CD4-positive, alpha-beta T cell treated with Interleukin-15 for 4 hours (primary cell): ENCODE measurements around the gene GAB1.
"Not testable (repeated sequence)": the region's sequence is repeated elsewhere in the genome, so short reads cannot be mapped to it uniquely, and the experiment has no call there.

Experiments
- DNase-seq: peaks from one replicate; pipeline ENCODE4 v3.0.0-alpha.2; 2020; ENCODE audit warnings: low spot score

GAB1 gene

DNA sequence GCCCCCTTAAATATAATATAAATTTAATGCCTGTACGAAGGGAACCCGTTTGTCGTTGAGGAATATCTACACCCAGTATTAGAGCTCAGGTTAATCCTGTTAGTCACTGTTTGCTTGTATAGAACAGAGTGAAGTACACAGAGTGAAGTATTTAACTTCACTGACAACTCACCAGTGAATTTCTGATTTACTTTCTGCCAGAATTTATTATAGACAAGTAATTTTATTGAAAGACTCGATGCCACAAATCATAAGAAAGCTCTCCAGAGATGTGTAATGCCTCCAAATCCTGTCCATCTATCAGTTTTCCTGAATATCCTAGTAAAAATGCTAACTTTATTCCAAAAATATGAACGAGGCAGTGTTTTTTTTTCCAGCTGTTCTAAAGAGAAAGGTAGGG, 1.6 kb downstream of the GAB1 start:
- no peak for DNase-seq

DNA sequence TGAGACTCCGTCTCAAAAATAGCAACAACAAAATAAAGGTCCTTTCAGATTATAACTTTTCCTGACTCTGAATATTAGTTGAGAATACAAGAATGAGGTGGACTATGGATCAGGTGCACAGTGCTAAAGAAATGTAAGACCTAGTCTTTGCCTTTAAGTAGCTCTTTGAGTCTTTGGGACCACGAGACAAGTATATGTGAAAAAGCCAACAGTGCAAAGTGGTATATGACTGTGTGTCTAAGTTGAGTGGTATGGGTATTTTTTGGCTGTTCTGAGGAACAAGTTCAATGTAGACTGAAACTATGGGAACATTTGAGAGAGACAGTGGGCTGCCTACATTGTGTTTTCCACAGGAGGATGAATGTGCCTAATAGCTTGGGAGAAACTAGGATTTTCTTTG, 2.8 kb downstream of the GAB1 start:
- DNase-seq, result no peak

DNA sequence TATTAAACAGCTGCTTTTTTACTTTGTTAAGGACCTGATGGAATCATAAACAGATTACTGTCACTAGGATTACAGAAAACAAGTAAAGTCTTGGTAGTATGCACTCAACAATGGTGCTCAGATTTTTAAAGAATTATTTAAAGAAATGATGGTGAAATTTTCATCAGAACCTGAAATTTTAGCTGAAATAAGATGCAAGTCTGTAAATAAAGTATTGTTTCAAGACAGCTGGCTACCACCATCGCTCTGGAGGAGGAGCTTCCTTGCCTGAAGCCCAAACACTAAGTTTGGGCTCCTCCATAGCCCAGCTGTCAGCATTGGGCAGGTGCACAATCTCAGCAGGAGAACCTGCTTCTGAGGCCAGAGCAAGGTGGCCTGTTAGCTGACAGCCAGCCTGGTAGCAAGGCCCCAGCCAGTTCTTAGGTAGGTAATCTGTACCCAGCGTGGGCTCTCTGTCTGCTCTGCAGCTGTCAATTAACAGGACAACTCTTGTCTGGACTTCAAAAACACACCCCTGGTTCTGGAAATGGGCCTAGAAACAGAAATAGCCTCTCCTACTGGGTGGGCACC, 4.6 kb downstream of the GAB1 start:
- no peak for DNase-seq

DNA sequence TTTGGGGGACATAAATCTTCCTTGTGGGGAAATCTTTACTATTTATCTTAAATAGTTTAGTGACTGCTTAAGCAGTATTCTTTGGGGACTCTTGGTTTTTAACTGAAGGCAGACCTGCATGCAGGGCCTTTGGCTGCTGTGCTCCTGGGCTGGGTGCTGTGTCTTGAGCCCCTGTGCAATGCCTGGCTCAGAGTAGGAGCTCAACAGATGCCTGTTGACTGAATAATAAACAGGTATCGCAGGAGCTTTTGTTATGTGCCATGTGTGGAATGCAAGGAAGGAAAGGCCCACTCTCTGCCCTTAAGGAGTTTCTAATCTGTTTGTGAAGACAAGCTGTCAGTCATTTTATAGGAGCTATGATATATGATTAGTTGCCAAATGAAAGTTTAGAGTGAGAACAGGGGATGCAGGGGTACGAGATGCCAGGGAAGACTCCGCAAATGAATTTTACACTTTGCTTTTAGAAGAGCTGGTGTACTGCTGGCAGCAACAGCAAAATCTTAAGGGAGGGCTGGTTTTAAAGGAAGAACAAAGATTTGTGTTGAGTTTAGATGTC, 6.7 kb downstream of the GAB1 start:
- no peak for DNase-seq

DNA sequence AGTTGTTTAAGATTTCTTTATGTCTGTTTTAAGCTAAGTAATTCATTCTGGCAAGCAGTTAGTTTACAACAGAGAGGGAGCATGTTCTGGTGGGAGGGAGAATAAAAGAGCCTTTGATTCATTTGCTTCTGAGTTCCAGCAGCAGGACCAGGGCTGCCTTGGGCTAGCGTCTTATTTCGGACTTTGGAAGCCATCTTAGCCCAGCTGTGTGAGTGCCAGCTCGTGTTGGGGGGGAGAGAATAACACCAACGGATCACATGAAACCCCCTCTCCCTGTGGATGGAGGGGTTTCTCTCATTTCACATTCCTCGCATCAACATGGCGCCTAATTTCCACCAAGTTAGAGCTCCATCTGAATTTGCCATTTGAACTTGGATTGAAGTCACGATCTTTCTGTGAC, 7.4 kb downstream of the GAB1 start:
- no peak for DNase-seq

DNA sequence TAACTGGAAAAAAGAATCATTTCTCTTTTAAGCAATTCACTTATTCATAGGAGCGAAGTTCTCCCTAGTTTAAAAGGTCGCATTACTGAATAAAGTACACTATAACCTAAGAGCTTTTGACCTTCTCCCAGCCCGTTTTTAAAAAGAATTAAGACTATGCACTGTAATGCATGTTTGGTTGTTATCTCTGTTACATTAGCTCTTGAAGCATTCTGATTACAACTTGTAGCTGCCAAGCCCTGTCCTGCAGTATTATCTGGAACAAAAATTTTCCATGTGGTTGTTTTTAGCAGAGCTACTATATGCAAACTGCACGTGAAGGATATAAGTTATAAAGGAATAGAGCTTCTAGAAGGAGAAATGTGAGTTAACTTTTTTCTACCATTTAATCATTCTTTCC, 8.1 kb downstream of the GAB1 start:
- DNase-seq, result no peak

DNA sequence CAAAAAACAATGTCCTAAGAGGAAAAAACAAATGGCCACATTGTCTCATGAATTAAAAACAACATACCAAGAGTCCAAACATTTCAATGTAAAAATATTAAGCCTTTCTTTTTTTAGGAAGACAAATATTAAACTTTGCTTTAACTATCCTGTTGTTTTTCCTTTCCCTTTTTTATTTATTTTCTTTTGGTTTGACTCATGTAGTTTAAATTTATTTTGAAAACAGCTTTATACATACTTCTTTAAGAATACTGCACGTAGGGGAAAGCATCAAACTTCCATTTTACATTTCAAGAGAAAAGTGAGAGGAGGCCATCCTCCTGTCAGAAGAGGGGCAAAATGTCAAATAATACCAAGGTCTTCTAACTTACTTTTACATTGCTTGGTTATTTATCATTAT, 8.7 kb downstream of the GAB1 start:
- no peak for DNase-seq

DNA sequence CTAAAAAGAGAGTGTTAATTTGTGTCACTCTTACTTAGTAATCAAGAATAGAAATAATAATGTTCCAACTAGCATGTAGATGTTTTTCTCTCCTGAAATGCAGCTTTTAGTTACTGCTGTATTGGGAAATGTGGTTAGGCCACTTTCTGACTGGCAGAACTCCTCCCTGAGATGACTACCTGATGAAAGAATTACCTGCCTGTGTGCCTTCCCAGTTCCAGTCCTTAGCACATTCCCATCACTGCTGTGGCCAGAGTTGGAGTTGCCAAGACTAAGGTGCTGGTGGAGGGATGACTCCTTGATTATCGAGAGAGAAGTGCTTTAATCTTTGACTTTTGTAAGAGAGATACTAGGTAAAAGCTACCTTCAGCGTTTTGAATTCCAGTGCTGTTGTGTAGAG, 9.5 kb downstream of the GAB1 start:
- no peak for DNase-seq

DNA sequence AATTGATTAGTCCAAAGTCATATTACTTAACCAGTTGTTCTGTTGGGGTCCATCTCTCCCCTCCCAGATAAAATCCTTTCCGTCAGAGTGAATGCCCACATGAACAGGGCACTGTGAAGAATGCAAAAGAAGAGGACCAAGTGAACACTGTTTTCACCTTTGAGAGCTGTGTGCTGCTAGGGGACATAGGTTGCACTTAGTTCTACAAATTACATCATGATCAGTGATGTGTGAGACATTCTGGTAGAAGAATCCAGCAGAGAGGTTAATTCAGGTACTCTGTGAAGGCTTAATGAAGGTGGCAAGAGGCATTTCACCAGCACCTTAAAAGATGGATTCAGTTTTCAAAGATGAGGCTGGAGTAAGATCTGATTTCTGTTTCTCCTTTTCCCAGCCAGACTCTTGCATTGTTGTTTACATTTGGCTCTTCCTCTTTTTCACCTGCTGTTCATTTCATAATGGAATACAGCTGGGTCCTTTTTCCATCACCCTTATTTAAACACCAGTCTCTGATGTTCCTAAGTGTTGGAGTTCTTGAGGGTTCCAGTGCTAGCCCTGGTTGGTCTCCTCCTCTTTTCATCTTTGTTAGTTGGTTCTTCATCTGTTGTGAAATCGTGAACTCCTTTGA, 10.9 kb downstream of the GAB1 start:
- no peak for DNase-seq

DNA sequence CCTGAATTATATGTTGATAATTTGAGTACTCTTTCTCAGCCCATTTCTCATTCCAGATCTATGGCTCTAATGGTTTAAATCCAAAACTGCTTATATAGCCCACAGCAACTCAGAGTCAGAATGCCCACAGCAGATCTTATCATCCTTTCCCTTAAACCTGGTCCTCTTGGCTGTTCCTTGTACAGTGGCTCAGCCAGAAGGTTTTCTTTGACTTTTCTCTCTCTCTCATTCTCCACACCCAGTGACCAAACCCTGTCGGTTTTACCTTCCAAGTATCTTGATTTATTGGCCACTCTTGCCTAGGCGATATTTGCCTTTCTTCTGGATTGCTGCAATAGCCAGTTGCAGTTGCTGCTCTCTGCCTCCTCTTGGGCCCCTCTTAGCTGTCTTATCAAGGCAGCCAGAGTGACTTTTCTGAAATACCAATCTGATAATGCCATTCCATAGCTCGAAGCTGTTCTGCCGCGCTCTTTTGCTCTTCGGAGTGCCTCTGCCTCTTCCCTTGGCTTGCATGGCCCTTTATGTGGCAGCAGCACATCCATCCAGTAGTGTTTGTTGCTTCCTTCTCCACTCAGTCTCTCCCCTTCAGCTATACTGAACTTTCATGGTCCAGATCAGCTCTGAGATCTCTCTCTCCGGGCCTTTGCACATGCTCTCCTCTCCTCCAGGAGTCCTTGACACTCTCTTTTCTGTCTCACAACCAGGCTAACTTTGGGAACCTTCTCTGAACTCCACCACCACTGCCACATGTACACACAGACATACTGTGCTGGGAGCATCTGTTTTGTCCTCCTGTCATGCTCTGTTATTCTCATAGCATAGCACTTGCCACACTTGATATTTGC, 11.8 kb downstream of the GAB1 start:
- DNase-seq, result no peak

DNA sequence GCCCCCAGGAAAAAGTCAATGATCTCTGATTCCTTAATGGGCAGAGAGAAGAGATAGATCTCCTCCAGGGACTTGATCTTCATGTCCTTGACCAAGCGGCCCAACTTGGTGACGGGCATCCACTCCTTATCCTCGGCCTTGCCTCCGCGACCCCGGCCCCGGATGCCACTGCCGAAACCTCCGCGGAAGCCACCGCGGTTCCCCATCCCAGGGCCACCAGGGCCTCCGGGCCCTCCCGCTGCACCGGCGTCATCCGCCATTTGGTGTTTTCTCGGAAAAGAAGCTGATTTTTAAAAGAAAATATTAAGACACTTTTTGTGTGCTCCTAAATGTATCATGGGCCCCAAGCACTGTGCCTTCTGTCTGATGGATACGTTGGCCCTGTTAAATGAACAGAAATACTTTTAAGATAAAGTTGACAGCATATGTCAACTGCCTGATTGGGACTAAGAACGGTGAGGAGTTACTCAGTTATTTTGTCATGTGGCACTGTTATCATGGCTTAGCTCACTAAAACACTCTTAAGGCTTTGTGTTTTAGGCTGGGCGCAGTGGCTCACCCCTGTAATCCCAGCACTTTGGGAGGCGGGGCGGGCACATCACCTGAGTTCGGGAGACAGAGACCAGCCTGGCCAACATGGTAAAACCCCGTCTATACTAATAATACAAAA, 13.3 kb downstream of the GAB1 start:
- not testable (repeated sequence) for DNase-seq

DNA sequence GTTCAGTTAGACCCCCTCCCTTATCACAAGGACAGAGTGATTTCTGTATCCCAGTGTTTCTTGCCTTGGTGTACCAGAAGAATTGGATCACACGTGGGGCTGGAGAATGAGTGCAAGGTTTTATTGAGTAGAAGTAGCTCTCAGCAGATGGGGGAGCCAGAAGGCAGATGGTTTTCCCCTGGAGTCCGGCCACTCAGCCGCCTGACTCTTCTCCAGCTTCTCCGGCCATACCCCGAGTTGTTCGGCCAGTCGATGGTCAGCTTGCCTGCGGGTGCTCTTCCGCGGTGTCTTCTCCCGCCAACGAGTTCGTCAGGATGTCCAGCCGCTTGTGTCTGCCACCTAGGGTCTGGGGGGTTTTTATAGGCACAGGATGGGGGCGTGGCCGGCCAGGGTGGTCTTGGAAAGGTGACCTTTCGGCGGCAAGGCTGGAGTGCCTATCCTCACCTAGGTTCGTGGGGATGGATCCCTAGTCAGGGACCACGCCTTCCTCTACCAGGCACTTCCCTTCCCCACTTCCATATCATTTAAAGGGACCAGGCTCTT, 14.5 kb downstream of the GAB1 start:
- no peak for DNase-seq

DNA sequence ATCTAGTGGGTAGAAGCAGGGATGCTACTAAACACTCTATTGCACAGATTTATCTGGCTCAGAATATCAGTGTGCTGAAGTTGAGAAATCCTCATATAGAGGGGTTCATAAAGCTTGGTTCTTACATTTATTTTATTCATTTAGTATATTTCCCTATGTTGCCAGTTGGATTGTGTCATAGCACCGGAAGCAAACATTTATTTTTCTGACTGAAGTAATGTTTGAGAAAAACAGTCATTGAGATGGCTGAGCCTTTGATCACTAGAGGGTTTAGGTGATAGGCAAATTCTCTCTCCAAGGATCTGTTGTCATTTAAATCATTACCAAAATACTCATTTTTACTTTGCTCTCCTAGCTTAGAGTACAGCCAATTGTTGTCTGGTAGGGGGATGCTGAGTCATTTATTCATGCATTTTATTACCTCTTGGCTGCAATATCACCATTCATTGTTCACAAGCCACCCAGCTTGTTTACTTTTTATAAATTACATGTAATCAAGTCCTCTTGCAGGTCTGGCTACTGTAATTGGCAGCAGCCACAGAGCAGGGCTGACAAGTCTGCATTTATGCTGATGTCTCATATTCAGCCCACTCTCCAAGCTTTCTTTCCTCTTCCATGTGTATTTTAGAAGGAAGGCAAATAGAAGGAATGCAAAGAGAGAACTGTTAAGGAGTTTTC, 15.2 kb downstream of the GAB1 start:
- no peak for DNase-seq

DNA sequence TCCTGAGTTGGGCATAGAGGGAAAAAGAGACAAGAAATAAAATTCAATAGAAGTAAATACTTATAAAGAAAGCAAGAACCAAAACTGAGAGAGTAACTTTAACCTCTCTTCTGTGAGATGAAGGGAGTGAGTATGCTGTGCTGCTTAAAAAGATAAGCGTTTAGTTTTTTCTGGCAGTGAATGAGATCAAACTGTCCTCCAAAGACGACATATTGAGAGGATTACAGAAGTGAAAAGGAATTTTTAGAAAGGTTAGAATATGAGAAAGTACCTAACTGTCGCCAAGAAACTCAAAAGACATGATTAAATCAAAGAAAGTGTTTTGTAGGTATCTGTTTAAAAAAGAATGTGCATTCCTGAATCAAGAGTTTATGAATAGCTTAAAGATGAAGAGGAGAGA, 16.0 kb downstream of the GAB1 start:
- no peak for DNase-seq

DNA sequence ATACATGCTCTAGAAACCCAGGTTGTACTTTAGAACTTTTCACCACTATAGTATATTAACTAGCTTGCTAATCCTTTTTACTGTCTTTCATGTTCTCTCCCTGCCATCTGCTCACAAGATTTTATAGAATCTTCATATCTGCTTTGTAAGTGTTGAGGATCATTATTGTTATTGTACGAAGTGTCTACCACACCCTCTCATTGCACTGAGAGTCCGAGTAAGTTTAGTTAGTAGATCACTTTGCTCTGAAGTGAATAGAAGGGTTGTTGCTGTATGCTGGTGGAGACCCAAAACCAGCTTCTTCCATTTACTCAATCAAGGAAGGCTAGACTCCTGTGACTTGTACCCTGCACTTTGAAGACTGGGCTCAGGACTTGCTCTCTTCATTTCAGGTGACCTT, 17.1 kb downstream of the GAB1 start:
- DNase-seq, result no peak

DNA sequence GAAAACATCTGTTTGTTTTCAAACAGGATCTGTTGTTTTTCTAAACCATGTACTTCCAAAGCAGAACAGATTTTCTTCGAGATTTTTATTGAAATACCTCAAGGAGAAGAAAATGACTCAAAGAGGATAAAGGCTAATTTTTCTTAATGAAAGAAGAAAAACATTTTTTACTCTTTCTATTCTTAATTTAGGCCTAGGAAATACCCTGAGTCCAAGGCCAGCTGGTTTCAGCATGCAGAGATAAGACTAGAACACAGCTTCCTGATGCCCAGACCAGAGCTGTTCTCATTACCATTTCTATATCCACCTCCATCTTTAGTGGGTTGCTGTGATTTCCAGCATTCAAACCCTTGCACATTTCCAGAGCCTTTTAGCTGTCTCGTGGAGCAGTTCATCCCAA, 18.3 kb downstream of the GAB1 start:
- DNase-seq, result no peak

DNA sequence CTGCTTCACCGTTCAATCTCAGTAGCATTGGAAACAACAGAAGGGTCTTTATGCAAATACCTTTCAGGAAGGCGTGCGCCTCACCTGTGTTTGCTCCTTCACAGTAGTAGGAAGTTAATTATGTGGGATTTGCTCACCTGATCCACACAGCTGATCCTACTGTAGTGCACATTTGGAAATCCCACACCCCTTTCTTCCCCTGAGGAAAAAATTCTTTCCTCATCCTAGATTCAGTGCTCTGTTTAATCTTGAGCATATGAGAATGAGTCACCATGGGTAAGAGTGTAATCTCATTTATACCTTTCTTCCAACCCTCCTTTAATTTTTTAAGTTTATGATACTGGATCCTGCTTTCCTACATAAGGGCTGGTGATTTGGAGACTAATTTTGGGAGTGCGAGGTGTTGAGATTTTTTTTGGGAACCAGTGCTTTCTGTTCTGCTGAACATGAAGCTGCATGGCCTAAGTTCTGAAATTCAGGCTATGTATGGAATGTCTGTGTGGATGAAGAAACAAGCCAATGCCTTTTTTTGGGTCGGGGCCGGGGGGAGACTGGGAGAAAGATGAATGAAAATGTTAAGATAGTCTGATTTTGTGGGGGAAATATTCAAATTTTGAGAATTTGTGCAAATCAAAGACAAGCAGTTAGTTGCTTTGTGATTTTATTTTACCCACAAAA, 19.0 kb downstream of the GAB1 start:
- DNase-seq, result no peak

DNA sequence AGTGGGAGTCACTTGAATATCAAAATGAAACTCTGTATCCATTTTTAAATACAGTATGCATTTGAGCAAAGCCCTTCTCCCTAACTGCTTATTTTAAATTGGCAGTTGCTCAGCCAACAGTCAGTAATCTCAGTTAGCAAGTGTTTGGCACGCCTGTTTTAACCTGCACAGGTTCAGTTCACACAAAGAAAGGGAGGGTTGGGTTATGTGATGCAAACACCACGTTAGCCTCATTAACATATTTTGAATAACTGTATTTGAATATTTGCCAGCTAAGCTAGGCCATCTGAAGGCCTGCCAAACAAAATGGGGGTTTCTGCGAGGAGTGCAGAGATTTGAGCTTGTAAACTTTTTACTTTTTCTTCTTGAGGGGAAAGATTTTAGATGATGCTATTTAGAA, 19.8 kb downstream of the GAB1 start:
- no peak for DNase-seq

DNA sequence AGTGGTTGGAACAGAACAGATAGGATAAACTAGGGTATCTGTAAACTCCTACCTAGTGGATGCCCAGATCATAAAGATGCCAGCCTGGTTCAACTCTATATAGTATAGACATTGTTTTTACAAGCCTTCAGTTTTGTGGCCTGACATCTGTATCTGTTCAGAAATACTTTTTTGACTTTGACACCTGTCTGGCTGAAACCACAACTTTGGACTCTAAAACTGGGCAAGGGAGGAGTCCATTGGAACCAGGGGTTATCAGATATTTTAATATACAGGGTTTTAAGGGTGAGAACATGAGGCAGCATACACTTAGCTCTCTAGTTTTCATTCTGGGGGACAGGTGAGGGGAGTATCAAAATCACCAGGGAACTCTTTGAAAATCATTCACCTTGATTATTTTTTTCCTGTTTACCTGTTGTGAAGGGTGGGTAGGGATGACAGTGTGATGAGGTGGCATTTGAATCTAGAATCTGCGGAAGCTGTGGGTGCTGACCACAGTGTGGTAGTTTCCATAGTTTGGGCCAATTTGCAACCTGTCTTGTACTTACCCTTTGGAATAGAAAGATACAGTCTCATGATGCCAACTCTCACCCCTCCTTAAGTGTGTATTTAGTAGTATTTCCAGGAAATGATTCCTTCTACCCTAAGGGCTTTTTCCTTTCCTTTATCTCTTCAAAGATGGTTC, 20.6 kb downstream of the GAB1 start:
- no peak for DNase-seq

DNA sequence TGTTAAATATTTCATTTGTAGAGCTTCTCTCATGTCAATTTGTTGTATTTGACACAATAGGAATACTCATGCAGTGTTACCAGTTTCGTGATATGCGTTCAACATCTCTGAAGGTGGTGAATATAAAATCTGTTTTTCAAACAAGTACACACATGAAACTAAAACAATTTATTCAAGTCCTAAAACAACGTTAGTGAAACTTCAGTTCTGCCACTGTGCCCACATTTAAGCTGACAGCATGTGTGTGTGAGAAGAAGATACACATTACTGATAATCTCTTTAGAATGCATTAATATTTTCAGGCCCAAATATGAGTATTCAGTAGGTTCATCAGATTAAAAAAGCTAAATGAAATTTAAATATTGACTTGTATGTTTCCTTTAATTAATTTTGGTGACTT, 21.7 kb downstream of the GAB1 start:
- DNase-seq, result no peak
